DND-41 (cell line): ENCODE data around the gene DKK2.

Source experiments
- EZH2 ChIP-seq: IDR thresholded peaks from 3 replicates; pipeline ENCODE4 v1.6.1; 2012; ENCODE audit warnings: borderline replicate concordance, low read depth, mild to moderate bottlenecking, moderate library complexity, low read length, inconsistent platforms; ENCODE audit not compliant: severe bottlenecking
- TF ChIP-seq, protein P1 (sequence below): IDR thresholded peaks from 2 replicates; pipeline ENCODE4 v1.5.1; 2012; ENCODE audit warnings: borderline replicate concordance, low read length, moderate library complexity, mild to moderate bottlenecking; ENCODE audit not compliant: poor library complexity, severe bottlenecking; ENCODE audit errors: extremely low read depth

DNA sequence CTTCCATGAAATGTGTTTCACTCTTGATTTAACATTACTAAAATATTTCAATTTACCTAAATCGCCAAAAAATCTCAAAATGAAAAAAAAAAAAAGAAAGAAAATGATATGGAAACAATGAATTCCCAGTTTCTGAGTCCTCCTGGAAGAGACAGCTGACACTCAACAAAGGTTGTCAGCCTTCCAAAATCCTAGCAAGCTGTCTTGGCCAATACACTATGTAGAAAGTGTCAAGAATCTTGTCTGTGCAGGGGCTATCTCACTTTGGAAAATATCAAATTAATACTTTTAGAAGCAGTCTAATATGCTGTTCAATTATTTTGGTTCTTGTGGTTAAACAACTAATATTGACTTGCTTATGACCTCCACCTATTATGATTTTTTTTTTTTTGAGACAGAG lies 8.7 kb downstream of the DKK2 start:
- TF ChIP-seq, protein P1, sequence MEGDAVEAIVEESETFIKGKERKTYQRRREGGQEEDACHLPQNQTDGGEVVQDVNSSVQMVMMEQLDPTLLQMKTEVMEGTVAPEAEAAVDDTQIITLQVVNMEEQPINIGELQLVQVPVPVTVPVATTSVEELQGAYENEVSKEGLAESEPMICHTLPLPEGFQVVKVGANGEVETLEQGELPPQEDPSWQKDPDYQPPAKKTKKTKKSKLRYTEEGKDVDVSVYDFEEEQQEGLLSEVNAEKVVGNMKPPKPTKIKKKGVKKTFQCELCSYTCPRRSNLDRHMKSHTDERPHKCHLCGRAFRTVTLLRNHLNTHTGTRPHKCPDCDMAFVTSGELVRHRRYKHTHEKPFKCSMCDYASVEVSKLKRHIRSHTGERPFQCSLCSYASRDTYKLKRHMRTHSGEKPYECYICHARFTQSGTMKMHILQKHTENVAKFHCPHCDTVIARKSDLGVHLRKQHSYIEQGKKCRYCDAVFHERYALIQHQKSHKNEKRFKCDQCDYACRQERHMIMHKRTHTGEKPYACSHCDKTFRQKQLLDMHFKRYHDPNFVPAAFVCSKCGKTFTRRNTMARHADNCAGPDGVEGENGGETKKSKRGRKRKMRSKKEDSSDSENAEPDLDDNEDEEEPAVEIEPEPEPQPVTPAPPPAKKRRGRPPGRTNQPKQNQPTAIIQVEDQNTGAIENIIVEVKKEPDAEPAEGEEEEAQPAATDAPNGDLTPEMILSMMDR = no peak
- no peak for TF ChIP-seq EZH2
